Hepatocyte (in vitro differentiated cells): ENCODE measurements around the gene PTAFR.

Experiments
- EZH2 ChIP-seq: fragments of 200-600 bp; sonication (generic); IDR thresholded peaks from 2 replicates; pipeline ENCODE4 v1.6.1; 2016; ENCODE audit warnings: antibody characterized with exemption, mild to moderate bottlenecking, borderline replicate concordance
- EZH2phosphoT487 ChIP-seq: fragments of 200-600 bp; sonication (generic); IDR thresholded peaks from one replicate; pipeline ENCODE4 v1.6.1; 2018; ENCODE audit warnings: antibody characterized with exemption, mild to moderate bottlenecking, low read depth, moderate library complexity; ENCODE audit not compliant: unreplicated experiment, severe bottlenecking
- TF ChIP-seq, protein P1 (sequence below): fragments of 200-600 bp; sonication (generic); IDR thresholded peaks from 2 replicates; pipeline ENCODE4 v1.5.1; 2016; ENCODE audit warnings: antibody characterized with exemption, mild to moderate bottlenecking; ENCODE audit not compliant: poor library complexity

DNA sequence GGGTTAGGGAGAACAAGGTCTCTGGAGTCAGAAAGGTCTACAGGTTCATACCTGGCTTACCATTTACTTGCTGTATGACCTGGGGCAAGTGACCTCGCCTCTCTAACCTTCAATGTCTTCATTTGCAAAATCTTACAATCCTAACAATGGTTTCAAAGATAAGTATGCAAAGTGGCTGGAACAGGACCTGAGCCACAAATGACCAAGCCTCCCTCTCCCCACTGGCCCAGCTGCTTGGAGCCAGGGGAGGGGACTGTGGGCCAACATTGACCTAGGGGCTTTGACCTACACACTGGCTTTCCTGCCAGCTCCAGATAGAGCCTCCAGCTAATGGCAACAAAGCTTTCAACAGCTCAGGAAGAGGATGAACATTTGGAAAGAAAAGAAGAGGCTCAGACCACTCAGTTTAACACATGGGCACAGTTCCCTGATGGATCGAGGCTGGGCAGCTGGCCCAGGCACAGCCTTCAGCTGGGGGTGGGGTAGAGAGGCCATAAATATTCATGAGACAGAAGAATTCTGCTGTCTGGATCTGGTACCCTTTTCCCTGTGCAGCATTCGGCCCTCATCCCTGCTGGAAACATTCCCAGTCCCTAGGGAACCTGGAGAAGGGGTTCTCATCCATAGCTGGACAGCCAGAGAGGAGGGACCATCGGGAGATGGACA, 12.9 kb downstream of the PTAFR start:
- TF ChIP-seq, protein P1, sequence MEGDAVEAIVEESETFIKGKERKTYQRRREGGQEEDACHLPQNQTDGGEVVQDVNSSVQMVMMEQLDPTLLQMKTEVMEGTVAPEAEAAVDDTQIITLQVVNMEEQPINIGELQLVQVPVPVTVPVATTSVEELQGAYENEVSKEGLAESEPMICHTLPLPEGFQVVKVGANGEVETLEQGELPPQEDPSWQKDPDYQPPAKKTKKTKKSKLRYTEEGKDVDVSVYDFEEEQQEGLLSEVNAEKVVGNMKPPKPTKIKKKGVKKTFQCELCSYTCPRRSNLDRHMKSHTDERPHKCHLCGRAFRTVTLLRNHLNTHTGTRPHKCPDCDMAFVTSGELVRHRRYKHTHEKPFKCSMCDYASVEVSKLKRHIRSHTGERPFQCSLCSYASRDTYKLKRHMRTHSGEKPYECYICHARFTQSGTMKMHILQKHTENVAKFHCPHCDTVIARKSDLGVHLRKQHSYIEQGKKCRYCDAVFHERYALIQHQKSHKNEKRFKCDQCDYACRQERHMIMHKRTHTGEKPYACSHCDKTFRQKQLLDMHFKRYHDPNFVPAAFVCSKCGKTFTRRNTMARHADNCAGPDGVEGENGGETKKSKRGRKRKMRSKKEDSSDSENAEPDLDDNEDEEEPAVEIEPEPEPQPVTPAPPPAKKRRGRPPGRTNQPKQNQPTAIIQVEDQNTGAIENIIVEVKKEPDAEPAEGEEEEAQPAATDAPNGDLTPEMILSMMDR = no peak
- no peak for TF ChIP-seq EZH2
- TF ChIP-seq EZH2phosphoT487 = no peak
